HG03354 (cell line): Measurements from ENCODE around the gene TMEFF1.

ENCODE experiments used
- ATAC-seq: cut with Tn5 transposase; IDR thresholded peaks from one replicate; pipeline ENCODE4 v1.9.1; 2021; ENCODE audit warnings: mild to moderate bottlenecking; ENCODE audit not compliant: unreplicated experiment, poor library complexity, severe bottlenecking

The TMEFF1 gene

DNA sequence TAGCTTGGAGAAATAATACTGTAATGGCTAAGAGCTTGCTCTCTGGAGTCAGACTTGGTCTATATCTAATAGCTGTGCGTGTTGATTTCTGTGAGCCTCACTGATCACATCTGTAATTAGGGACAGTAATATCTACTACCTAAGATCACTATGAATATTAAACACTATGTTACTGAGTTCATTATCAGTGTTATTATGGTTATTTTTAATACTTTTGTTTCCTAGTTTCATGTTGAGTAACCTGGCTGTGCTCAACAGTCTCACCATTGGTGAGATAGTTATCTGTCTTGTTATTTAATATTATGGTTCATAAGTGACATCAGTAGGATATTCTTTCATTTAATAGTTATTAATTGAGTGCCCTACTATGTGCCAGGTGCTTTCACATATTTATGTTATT, 82.5 kb downstream of the TMEFF1 start:
- no peak for ATAC-seq

- no peak for ATAC-seq
Measured at GRCh38 chr9:100557053-100557452, 84.1 kb downstream of the TMEFF1 start.

GRCh38 chr9:100561256-100561655, 88.3 kb downstream of the TMEFF1 start:
- no peak for ATAC-seq

GRCh38 chr9:100567856-100568255, 94.9 kb downstream of the TMEFF1 start:
- ATAC-seq, result no peak

GRCh38 chr9:100573655-100574260, 100.8 kb downstream of the TMEFF1 start:
- ATAC-seq, result no peak

DNA sequence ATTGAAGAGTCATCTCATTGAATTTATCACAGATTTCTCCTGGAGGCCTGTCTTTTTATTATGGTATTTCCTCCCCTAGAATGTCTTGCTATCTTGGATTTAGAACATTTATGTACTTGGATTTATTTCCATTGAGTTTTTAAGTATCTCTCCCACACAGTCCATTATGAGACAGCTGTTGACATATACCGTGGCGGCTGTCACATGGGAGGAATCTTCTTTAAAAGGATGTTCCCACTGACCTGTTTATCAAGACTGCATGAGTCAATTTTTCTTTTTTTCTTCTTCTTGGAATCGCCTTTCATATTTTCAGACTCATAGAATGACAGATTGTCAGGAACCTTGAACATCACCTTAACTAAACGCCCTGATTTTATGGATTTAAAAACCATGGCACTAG, 102.1 kb downstream of the TMEFF1 start:
- ATAC-seq, result no peak

DNA sequence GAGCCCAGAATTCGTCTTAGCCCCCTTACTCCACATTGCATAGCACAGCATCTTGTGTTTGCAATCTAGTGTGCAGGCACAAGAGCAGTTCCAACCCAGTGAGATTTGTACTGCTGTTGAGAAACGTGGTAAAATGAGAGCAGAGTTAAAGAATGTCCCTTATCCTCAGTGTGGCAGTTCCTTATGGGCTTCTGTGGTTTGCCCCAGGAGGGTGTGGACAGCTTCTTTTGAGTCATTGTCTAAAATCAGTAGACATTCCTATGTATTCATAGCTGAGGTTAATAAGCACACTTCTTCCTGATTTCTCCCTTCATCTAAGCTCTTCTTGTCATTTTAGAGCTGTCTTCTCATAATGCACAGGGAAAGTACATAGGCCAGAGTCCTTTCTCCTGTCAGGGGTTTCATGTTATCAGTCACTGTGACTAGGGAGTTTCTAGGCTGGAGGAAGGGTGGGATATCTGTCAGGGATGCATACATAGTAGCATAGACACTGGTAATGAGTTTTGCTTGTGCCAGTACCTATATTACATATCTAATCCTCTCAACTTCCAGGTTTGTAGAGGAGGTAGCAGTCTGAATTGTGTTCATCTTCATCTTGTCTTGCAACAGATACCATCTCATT, 102.9 kb downstream of the TMEFF1 start:
- ATAC-seq, result no peak

GRCh38 chr9:100577776-100578448, 105.0 kb downstream of the TMEFF1 start, which contains the start of gene CAVIN4:
TSS of gene CAVIN4 (plus strand) at chr9:100578079. CDS start at chr9:100578144, 65 bp downstream.
- no peak for ATAC-seq

DNA sequence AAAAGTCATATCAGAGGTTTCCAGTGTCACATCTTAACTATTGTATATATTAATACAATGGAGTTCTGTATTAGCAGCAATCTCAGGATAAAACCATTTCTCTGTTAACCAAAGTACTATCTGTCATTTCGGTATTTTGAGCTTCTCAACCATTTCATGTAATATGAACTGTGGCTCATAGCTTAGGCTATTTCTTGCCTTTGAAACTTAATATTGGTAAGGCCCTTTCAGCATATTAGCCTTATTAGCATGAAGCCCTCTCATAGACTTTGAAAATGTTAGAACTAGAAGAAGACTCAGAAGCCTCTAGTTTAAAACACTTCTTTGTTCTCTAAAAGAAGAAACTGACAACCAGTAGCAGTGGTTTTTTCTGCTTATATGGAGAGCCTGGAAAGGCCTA, 105.7 kb downstream of the TMEFF1 start:
- no peak for ATAC-seq

DNA sequence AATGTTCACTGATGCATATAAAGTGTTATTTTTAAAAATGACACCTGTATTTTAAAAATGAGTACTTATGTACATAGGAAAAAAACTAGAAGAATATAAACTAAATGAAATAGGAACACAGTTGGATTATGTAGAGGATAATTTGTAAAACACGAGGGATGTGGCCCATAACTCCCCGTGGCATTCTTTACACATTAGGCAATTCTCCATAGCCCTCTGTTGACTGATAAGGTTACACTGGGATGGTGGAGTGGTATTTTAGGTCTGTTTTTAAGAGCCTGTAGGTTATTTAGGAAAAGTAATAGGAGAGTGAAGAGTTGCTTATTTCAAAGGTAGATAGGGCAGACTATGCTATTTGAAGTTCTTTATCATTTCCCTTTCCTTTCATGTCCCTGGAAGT, 106.7 kb downstream of the TMEFF1 start:
- no peak for ATAC-seq

- ATAC-seq, result no peak
Measured at GRCh38 chr9:100580257-100580656, 107.3 kb downstream of the TMEFF1 start.

DNA sequence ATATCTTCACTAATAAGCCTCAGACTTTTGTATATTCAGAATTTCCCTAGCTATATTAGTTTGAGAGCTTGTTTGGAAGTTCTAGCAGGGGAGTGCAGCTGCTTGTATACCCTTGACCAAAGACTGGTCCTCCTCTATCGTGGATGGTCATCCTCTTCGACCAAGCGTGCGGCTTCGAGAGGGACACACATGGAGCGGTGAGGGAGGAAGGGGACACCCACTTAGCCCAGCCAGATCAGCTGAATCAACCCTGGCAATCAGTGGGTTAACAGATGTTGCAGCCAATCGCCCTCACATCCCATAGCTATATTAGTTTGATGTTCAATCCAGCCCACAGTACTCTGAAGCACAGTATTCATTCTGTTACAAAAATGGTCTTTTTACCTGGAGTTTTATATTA, 108.1 kb downstream of the TMEFF1 start:
- ATAC-seq, result no peak

DNA sequence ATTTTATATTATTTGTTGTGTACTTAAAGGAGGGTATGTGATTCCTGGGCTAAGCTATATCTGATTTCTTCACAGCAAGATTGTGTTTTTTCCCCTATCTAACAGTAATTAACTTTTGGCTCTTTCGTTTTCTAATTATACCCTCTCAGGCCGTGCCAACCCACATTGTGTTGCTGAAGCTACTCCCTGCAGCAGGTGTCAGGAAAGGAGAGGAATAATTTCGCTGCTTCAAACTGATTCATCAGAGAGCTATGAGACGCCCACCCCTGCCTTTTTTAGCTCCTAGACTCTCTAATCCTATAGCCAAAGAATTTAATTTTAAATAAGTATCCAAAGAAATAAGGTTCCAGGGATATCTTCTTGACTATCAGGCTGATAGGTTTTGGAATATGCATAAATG, 108.7 kb downstream of the TMEFF1 start:
- ATAC-seq, result no peak

DNA sequence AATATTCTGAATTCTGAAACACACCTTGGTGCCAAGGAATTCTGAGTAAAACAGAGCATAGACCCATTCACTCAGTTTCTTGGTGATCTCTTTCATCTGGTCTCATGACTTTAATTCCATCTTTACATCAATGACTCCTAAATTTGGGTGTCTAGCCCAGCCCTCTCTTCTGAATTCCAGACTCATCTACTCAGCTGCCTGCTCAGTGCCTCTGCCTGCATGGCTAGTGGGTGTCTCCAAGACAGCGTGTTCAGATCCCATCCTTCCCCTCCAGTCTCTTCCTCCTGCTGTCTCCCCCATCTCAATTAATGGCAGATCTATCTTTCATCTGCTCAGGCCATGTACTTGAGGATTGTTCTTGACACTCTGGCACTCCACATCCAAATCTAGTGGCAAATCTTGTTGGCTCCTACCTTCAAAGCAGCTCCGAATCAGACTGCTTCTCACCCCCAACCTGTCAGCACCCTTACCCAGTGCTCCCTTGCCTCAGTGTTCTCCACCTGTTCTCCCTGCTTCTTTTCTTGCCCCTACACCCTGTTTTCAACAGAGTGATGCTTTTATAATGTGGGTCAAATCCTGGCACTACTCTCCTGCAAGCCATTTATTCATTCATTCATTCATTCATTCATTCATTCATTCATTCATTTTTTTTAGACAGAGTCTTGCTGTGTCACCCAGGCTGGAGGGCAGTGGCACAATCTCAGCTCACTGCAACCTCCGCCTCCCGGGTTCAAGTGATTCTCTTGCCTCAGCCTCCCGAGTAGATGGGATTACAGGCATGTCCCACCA, 110.3 kb downstream of the TMEFF1 start:
- no peak for ATAC-seq

DNA sequence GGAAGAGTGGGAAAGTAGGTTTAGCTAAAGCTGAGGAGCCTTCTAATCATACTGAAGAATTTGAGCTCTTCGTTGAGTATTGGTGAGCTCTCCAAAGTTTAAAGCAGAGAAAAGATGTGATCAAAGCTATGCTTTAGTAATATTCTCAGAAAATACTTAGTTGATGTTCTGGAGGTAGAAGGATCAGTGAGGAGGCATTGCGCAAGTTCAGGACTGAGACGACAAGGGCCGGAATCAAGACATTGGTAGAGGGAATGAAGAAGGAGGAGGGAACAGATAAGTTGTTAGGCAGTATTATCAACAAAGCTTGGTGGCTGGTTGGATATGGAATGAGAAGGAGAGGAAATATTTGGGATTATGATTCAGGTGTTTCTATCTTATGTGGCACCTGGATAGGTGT, 112.0 kb downstream of the TMEFF1 start:
- ATAC-seq, result no peak

GRCh38 chr9:100586093-100586492, 113.1 kb downstream of the TMEFF1 start:
- ATAC-seq, result no peak

GRCh38 chr9:100587375-100587774, 114.4 kb downstream of the TMEFF1 start:
- ATAC-seq, result no peak

DNA sequence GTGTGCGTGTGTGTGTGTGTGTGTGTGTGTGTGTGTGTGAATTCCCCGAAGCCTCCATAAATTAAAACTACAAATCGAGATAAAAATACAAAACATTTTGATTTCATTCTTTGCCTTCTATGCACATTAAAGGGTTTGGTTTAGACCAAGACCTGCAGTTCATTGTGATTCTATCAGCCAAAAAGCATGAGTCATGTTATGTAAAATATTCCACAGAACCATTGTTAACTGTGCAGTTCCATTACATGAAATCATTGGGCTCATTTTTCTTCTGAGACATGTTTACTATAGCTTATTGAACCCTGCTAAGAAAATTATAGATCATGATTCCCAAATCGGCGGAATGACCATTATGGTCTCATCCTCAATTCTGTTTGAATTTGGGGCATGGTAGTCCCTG, 116.6 kb downstream of the TMEFF1 start:
- no peak for ATAC-seq

GRCh38 chr9:100590481-100590880, 117.5 kb downstream of the TMEFF1 start:
- ATAC-seq, result no peak

DNA sequence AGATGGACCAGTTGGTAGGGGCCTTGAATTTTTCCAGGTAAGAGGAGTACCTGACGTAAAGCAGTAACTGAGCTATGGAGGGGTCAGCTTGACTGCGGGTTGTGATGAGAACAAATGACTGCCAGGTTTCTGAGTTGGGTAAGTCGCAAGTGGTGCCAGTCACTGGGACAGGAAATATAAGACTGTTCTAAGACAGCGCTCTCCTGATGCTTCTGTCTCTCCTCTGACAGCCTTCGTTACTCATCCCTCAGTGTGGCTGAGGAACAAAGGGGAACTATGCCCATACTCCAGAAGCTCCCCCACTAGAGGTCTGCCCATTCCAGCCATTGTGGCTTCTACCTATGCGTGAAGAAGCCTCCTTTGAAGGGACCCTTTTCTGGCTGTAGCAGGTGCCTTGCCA, 118.2 kb downstream of the TMEFF1 start:
- no peak for ATAC-seq
